Lung (tissue), 16 donors: ENCODE measurements around the gene MTHFR. TPM values are rescaled to one million over a fixed set of nuclear protein-coding genes. Genes with fewer than 3 reads are reported as not detected.

Experiments used
- ATAC-seq: fragments of 200-7000 bp; cut with Tn5 transposase; one replicate; pipeline ENCODE4 v1.9.1; 2020; ENCODE audit warnings: moderate number of reproducible peaks; ENCODE audit not compliant: insufficient read depth, low FRiP score
- DNase-seq, 3 donors: peaks; one replicate each; pipeline ENCODE4 v3.0.0-alpha.2; 2013 to 2017
- H3K27ac ChIP-seq, 2 donors: one replicate each; pipeline ENCODE4 v1.5.1; 2013; ENCODE audit warnings: mild to moderate bottlenecking in 2 of 2, moderate library complexity in 2 of 2, control low read depth in 1 of 2, inconsistent platforms in 1 of 2, low read depth in 1 of 2, low read length in 1 of 2
- H3K27me3 ChIP-seq, 3 donors: one replicate each; pipeline ENCODE4 v1.5.1; 2013; ENCODE audit warnings: low read length in 2 of 3; ENCODE audit not compliant: control insufficient read depth in 3 of 3, insufficient read depth in 3 of 3
- H3K36me3 ChIP-seq, 4 donors: one replicate each; pipeline ENCODE4 v1.5.1; 2013; ENCODE audit warnings: low read length in 4 of 4, mild to moderate bottlenecking in 1 of 4, moderate library complexity in 1 of 4; ENCODE audit not compliant: control insufficient read depth in 4 of 4, insufficient read depth in 4 of 4
- H3K4me1 ChIP-seq, 5 donors: one replicate each; pipeline ENCODE4 v1.5.1; 2013; ENCODE audit warnings: low read length in 5 of 5, mild to moderate bottlenecking in 2 of 5, moderate library complexity in 1 of 5; ENCODE audit not compliant: control insufficient read depth in 5 of 5, insufficient read depth in 5 of 5
- H3K4me3 ChIP-seq: one replicate; pipeline ENCODE4 v1.5.1; 2013; ENCODE audit warnings: mild to moderate bottlenecking, control low read depth, moderate library complexity
- H3K9ac ChIP-seq, 2 donors: one replicate each; pipeline ENCODE4 v1.5.1; 2013; ENCODE audit warnings: low read length in 2 of 2, control low read depth in 1 of 2; ENCODE audit not compliant: insufficient read depth in 1 of 2
- H3K9me3 ChIP-seq, 4 donors: one replicate each; pipeline ENCODE4 v1.5.1; 2013; ENCODE audit warnings: low read length in 3 of 4, mild to moderate bottlenecking in 1 of 4, moderate library complexity in 1 of 4; ENCODE audit not compliant: control insufficient read depth in 4 of 4, insufficient read depth in 3 of 4
- WGBS, 2 donors: extraction: QIAGEN DNeasy Blood & Tissue Kit; methylation state at CpG; one replicate each; pipeline ENCODE4 v1.1.7; 2013; 5-methylcytosine and 5-hydroxymethylcytosine counted together
- long read RNA-seq, 5 donors: transcript quantifications; one replicate each; lab custom pipeline, GENCODE V29; 2026
- polyA plus RNA-seq, 2 donors: library from polyadenylated mRNA; stranded (reverse); fragments of 200-250 nt; gene quantifications; one replicate each; pipeline ENCODE4 v1.2.1, GENCODE V29; 2013
- total RNA-seq, 2 donors: library from RNA; depleted of rRNA in 1 of 2; stranded (reverse); fragments of >200 nt in 1 of 2; gene quantifications; one replicate each; pipeline ENCODE4 v1.2.1, GENCODE V29; 2014 to 2021
- TF ChIP-seq, protein P1 (sequence below): IDR thresholded peaks from 2 replicates; pipeline ENCODE4 v1.5.1; 2012; ENCODE audit warnings: mild to moderate bottlenecking; ENCODE audit errors: control extremely low read depth, extremely low read depth
- donor health status: control.
- donor health status: control.
- donor health status: Bipolar disorder and iron deficiency.
- donor health status: healthy.
- donor health status: DM: yes; HTN: yes; CAD: no.

The MTHFR gene
- total RNA-seq, result 10 to 100 TPM; 34.0 to 61.4 TPM
- polyA plus RNA-seq, result 10 to 100 TPM; 20.6 to 26.1 TPM
- long read RNA-seq, donor 1, partial matches to known transcripts, result 0 of 2 reads
- long read RNA-seq, donor 1, other reads (novel, unspliced or antisense), result 0 of 2 reads
- long read RNA-seq, donor 2, partial matches to known transcripts, result 0 of 2 reads
- long read RNA-seq, donor 2, other reads (novel, unspliced or antisense), result 0 of 2 reads
- long read RNA-seq, donor 3, partial matches to known transcripts, result 0 of 2 reads
- long read RNA-seq, donor 3, other reads (novel, unspliced or antisense), result 0 of 2 reads
- long read RNA-seq, donor 4, partial matches to known transcripts, result 6 of 7 reads
- long read RNA-seq, donor 4, other reads (novel, unspliced or antisense), result 0 of 7 reads
- long read RNA-seq, donor 5, partial matches to known transcripts, result 0 of 4 reads
- long read RNA-seq, donor 5, other reads (novel, unspliced or antisense), result 0 of 4 reads

DNA sequence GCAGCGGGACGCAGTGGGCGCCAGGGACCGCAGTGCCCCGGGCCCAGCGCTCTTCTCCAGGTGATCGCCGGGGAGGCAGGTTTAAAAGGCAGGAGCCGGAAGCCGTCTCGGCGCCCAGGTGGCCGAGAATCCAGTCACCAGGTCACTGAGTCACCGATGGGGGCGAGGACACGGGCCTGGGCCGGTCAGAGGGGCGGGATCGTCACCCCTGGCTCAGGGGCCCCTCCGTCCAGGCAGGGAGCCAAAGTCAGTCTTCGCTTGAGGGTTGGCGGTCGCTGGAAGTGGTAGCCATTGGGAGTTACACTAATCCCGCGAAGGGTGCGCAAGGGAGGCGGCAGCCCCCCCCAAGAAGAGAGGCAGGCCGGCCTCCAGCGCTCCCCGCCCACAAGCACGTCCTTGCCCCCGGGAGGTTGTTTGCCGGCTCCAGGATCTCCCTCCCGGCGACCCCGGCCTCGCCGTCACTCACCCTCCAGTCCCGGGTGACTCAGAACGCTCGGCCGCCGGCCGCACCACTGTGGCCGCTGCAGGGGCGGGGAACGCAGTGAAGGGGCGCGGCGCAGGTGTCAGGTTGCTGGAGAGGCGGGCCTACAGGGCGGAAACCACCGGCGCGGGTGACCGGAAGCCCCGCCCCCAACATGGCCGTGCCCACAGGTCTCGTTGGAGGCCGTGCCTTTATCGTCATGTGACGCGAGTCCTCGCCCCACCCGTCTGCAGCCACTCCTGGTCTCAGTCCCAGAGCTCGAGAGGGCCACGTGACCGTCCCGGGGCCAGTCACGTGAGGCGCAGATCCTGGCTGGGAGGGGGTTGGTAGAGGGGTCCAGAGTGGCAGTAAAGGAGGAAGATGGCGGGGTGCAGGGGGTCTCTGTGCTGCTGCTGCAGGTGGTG, at the start of gene MTHFR, which contains the start of gene CLCN6:
TSS of gene MTHFR (minus strand) at position 543 of the 885 bp plus-strand sequence. CDS start 2,848 bp downstream, outside the sequence.
TSS of gene CLCN6 (plus strand) at position 770 of the 885 bp plus-strand sequence. CDS start at position 842, 72 bp downstream.
- Histone ChIP-seq H3K27me3 (no peaks in the 10 kb centered on the region), H3K9me3 (peaks cover 0 to 6% (median 0%) of the 10 kb centered on the region in 4 donors), H3K4me1 (peaks cover 8 to 51% (median 14%) of the 10 kb centered on the region in 5 donors), H3K36me3 (peaks cover 0 to 9% (median 7%) of the 10 kb centered on the region in 4 donors), H3K27ac (peak within 1 kb of the TSS; percentile 95 to 97), H3K9ac (peak within 1 kb of the TSS; percentile 63 to 66), H3K4me3 (peak within 1 kb of the TSS; percentile 72)
- TF ChIP-seq, protein P1, sequence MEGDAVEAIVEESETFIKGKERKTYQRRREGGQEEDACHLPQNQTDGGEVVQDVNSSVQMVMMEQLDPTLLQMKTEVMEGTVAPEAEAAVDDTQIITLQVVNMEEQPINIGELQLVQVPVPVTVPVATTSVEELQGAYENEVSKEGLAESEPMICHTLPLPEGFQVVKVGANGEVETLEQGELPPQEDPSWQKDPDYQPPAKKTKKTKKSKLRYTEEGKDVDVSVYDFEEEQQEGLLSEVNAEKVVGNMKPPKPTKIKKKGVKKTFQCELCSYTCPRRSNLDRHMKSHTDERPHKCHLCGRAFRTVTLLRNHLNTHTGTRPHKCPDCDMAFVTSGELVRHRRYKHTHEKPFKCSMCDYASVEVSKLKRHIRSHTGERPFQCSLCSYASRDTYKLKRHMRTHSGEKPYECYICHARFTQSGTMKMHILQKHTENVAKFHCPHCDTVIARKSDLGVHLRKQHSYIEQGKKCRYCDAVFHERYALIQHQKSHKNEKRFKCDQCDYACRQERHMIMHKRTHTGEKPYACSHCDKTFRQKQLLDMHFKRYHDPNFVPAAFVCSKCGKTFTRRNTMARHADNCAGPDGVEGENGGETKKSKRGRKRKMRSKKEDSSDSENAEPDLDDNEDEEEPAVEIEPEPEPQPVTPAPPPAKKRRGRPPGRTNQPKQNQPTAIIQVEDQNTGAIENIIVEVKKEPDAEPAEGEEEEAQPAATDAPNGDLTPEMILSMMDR, result no peak
- ATAC-seq, result peak; percentile 91
- DNase-seq, result peak; percentile 99 to 100 (median 100)
- WGBS, 2 donors, result 0 to 1% methylated on average over 71 to 72 of the region's 72 CpGs

DNA sequence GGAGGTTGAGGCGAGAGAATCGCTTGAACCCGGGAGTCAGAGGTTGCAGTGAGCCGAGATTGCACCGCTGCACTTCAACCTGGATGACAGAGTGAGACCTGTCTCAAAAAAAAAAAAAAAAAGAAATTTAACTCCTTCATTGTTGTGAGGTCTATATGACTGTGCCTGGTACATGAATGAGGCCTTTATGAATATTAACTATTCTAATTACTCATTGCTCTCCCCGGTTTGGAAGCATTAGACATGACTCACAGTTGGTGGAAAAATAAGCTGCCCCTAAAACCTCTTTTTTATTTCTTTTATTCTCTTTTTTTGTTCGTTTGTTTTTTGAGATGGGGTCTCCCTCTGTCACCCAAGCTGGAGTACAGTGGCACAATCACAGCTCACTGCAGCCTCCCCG, 49.7 kb upstream of the MTHFR start:
- Histone ChIP-seq H3K9me3 (peaks cover 0 to 5% (median 0%) of the 10 kb centered on the region in 4 donors), H3K27me3 (peaks cover 7 to 23% (median 11%) of the 10 kb centered on the region in 3 donors), H3K4me3 (no peak overlapping the region), H3K27ac (no peak overlapping the region), H3K4me1 (no peaks in the 10 kb centered on the region), H3K9ac (no peak overlapping the region), H3K36me3 (no peaks in the 10 kb centered on the region)
- no peak for ATAC-seq
- DNase-seq, result no peak
- WGBS, 2 donors, result 62 to 85% methylated on average over 8 of the region's 8 CpGs
- TF ChIP-seq, protein P1, result no peak

- Histone ChIP-seq H3K4me1 (no peaks in the 10 kb centered on the region), H3K9me3 (peaks cover 0 to 5% (median 0%) of the 10 kb centered on the region in 4 donors), H3K27ac (no peak overlapping the region), H3K9ac (no peak overlapping the region), H3K4me3 (no peak overlapping the region), H3K36me3 (no peaks in the 10 kb centered on the region), H3K27me3 (peaks cover 6 to 22% (median 6%) of the 10 kb centered on the region in 3 donors)
- no peak for DNase-seq
- ATAC-seq, result no peak
- TF ChIP-seq, protein P1, result no peak
- WGBS, 2 donors, result 41 to 50% methylated on average over 8 of the region's 8 CpGs
These were observed 48.8 kb upstream of the MTHFR start for GRCh38 chr1:11854519-11854918.
